Right ventricle myocardium superior (tissue), 1 donor: ENCODE results near the gene TNFSF12. TPM values are rescaled to one million over a fixed set of nuclear protein-coding genes. Genes with fewer than 3 reads are reported as not detected.

Experiments
- ATAC-seq: fragments of 200-7000 bp; cut with Tn5 transposase; one replicate; pipeline ENCODE4 v1.9.1; 2020; ENCODE audit warnings: mild to moderate bottlenecking; ENCODE audit not compliant: poor library complexity
- DNase-seq: peaks from one replicate; pipeline ENCODE4 v3.0.0-alpha.2; 2020
- intact Hi-C: fragments of 100-400 bp; cut with DNase I; formaldehyde crosslinking; loops from one replicate; pipeline ENCODE4 v1.11.2; 2022
- total RNA-seq: library from RNA; stranded (reverse); fragmentation: NEBNext Ultra II Directional; extraction: Animal tissue kit (Norgen Biotek cat#: 25700); gene quantifications from one replicate; pipeline ENCODE4 v1.2.1, GENCODE V29; 2021
- donor health status: DM: no; HTN: yes; CAD: no; lungs with severe emphysema.

Gene TNFSF12
- total RNA-seq, 1 donor from 2014 or later = 34.6 TPM

DNA sequence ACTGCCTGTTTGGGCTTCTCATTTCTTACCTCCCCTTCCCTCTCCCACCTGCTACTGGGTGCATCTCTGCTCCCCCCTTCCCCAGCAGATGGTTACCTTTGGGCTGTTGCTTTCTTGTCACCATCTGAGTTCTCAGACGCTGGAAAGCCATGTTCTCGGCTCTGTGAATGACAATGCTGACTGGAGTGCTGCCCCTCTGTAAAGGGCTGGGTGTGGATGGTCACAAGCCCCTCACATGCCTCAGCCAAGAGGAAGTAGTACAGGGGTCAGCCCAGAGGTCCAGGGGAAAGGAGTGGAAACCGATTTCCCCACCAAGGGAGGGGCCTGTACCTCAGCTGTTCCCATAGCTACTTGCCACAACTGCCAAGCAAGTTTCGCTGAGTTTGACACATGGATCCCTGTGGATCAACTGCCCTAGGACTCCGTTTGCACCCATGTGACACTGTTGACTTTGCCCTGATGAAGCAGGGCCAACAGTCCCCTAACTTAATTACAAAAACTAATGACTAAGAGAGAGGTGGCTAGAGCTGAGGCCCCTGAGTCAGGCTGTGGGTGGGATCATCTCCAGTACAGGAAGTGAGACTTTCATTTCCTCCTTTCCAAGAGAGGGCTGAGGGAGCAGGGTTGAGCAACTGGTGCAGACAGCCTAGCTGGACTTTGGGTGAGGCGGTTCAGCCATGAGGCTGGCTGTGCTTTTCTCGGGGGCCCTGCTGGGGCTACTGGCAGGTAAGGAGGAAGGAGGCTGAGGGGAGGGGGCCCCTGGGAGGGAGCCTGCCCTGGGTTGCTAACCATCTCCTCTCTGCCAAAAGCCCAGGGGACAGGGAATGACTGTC lies 30.4 kb downstream of the TNFSF12 start, which contains the start of gene CD68:
CD68 (plus strand) TSS at position 638 of the 833 bp plus-strand sequence; CDS start at position 678, 40 bp downstream.
- DNase-seq (peak; percentile 74), ATAC-seq (peak; percentile 35)
- intact Hi-C loops = no loop called here

DNA sequence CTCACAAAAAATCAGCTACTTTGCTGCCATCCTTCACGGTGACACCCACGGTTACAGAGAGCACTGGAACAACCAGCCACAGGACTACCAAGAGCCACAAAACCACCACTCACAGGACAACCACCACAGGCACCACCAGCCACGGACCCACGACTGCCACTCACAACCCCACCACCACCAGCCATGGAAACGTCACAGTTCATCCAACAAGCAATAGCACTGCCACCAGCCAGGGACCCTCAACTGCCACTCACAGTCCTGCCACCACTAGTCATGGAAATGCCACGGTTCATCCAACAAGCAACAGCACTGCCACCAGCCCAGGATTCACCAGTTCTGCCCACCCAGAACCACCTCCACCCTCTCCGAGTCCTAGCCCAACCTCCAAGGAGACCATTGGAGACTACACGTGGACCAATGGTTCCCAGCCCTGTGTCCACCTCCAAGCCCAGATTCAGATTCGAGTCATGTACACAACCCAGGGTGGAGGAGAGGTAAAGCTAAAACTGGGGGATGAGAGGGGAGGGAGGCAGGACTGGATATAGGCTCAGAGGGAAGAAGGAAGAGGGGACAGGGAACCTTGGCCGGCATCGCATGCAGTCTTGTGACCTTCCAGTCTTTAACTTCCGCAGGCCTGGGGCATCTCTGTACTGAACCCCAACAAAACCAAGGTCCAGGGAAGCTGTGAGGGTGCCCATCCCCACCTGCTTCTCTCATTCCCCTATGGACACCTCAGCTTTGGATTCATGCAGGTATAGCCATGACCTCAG lies 31.2 kb downstream of the TNFSF12 start:
- intact Hi-C loops = loop anchor here (5.0 kb wide), 1 partner anchor 138 kb away; no protein-coding TSS in a partner anchor
- DNase-seq = no peak
- ATAC-seq = no peak

DNA sequence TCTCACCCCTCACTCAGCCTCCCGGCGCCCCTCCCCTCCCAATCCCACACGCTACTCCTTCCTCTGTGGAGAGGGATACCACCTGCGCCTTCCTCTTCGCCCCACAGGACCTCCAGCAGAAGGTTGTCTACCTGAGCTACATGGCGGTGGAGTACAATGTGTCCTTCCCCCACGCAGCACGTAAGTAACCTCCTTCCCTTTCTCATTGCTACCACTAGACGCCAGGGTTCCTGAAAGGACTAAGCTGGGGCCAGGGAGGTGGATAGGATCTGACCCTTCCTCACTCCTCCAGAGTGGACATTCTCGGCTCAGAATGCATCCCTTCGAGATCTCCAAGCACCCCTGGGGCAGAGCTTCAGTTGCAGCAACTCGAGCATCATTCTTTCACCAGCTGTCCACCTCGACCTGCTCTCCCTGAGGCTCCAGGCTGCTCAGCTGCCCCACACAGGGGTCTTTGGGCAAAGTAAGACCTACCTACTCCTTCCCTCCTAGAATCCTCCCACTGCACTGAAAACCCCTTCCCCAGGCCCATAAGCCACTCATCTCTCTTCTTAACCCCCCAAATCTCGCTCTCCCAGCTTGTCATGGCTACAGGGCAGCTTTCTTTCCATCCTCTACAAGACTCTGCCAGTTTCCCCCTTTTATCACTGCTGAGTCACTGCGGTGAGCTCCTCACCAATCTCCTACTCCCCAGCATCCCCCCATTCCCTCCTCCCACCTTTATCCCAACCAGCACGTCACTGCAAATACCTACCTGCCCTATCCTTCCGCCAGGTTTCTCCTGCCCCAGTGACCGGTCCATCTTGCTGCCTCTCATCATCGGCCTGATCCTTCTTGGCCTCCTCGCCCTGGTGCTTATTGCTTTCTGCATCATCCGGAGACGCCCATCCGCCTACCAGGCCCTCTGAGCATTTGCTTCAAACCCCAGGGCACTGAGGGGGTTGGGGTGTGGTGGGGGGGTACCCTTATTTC lies 32.0 kb downstream of the TNFSF12 start:
- intact Hi-C loops = loop anchor here (5.0 kb wide), 1 partner anchor 139 kb away; no protein-coding TSS in a partner anchor
- no peak for DNase-seq
- ATAC-seq = no peak

DNA sequence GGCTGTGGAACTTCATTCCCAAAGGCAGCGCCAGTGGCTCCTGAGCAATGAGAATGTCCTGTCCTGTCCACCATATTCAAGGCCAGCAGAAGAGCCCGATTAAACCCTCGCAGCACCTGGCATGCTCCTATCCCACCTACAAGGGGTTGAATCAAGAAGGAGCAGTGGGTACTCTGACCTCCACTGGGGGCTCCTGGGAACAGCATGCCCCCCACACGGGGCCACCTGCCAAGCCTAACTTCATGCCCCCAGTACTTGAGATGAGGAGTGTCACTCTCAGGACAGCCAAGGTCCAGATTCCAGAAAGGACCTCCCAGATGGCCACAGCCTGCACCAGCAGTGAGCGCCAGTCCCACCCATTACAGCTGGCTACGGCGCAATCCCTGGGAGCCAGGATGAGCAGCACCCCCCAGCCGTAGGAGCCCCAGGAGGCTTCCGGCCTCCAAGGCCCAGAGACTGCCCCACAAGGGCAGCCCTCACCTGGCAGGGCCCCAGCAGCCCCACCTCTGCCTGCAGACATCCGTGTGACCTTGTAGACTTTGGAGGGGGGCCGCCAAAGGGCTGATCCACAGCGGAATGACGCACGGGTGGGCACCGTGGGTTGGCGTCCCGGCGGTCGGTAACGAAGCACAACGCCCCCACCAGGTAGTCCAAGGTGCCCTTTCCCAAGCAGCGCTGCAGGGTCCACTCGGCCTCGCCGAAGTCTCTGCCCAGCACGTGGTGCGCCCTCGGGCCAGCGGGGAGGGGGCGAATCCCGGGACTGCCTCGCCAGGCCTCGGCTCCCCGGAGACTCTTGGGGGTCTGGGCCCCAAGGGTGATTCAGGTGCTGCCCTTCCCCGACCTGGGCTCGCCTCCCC lies 33.8 kb downstream of the TNFSF12 start:
- intact Hi-C loops = loop anchor here (5.0 kb wide), 1 partner anchor 140 kb away; no protein-coding TSS in a partner anchor
- DNase-seq (no peak), ATAC-seq (no peak)

DNA sequence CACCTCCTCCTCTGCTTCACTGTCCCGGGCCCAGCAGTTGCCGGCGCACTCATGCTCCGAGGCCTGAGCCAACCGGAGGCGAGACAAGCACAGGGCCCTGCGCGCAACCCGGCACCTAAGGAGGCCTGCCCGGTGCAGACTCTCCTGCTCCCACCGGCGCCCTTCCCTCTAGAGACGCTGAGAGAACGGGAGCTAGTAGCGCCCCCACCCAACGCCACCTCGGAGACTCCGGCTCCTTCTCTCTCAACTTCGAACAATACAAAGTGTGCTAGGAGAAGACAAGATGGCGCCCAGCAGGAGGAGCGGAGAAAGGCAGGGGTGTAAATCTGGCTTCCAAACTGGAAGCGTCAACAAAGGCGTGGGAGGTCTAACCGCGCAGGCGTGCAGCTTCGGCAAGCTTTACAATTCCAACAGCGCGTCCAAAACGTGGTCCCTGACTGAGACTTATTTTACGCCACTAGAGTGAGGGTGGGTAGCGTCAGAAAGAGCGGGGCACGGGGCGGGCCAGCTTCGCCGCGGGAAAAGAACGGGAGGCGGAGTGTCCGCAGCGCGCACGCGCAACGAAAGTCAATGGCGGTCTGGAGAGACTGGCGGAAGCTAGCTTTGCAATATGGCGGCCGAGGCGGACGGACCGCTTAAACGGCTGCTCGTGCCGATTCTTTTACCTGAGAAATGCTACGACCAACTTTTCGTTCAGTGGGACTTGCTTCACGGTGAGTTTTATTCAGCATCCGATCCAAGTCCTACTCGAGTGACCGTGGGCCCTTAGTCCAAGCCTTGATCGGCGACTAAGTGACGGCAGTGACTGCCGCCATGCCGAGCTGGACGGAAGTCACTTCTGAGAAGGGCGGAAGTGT lies 34.6 kb downstream of the TNFSF12 start, which contains the start of gene MPDU1:
MPDU1 (plus strand) TSS at position 600 of the 857 bp plus-strand sequence; CDS start at position 611, 11 bp downstream.
- intact Hi-C loops = loop anchor here (5.0 kb wide), 1 partner anchor 141 kb away; no protein-coding TSS in a partner anchor
- peak; percentile 92 for ATAC-seq
- peak; percentile 98 for DNase-seq

GRCh38 chr17:7586673-7587419 lies 38.0 kb downstream of the TNFSF12 start:
- DNase-seq = no peak
- intact Hi-C loops = no loop called here
- ATAC-seq = no peak

GRCh38 chr17:7587420-7588151 lies 38.7 kb downstream of the TNFSF12 start:
- intact Hi-C loops = no loop called here
- no peak for DNase-seq

GRCh38 chr17:7588553-7589203 lies 39.8 kb downstream of the TNFSF12 start:
- intact Hi-C loops = no loop called here
- peak; percentile 7 for ATAC-seq
- DNase-seq = no peak

More at GRCh38 chr17:7587420-7588151, 38.7 kb downstream of the TNFSF12 start:
- ATAC-seq = no peak

GRCh38 chr17:7589204-7589868 lies 40.5 kb downstream of the TNFSF12 start:
- intact Hi-C loops = no loop called here
- peak; percentile 93 for DNase-seq
- ATAC-seq = peak; percentile 88

DNA sequence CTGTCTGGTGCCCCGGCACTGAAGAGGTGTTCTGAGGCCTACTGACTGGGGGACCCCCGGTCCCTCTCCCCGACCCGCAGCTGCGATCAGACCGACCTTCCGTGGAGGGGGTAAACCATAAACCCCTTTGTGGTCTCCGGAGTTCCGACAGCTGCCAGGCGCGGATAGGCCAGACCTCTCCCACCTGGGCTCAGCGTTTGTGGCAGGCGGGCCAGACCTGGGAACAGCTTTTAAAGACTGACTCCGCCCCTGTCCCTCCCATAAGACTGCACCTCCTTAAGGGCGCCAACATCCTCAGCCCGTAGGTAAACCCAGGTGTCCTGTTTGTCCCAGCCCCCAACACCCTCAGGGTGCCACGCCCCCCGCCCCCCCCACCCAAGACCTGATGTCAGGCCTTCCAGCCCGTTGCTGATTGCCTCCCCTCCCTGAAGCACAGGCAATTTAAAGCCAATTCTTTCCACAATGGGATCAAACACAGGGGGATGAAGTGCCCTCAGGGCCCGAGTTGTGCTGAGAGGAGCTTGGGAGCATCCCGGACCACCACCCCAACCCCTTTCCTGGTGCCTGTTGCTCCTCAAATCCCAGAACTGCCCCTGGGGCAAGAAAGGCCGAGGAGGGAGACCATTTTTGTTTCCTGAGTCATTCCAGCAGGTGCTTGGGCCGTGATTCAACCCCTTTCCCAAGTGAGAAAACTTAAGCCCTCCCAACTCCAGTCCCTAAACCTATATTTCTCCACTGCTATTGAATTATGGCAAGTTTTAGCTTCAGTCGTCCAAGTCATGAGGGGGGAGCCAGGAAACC lies 41.2 kb downstream of the TNFSF12 start, which contains the start of gene SOX15:
SOX15 (minus strand) TSS at position 204 of the 801 bp plus-strand sequence. CDS start 418 bp downstream, outside the sequence.
- DNase-seq (no peak), ATAC-seq (peak; percentile 5)
- intact Hi-C loops = no loop called here

- DNase-seq = no peak
- intact Hi-C loops = no loop called here
- ATAC-seq = no peak
Measured at GRCh38 chr17:7590743-7591142, 41.9 kb downstream of the TNFSF12 start.

- intact Hi-C loops = no loop called here
- DNase-seq = no peak
- no peak for ATAC-seq
Measured at GRCh38 chr17:7591596-7591995, 42.7 kb downstream of the TNFSF12 start.

DNA sequence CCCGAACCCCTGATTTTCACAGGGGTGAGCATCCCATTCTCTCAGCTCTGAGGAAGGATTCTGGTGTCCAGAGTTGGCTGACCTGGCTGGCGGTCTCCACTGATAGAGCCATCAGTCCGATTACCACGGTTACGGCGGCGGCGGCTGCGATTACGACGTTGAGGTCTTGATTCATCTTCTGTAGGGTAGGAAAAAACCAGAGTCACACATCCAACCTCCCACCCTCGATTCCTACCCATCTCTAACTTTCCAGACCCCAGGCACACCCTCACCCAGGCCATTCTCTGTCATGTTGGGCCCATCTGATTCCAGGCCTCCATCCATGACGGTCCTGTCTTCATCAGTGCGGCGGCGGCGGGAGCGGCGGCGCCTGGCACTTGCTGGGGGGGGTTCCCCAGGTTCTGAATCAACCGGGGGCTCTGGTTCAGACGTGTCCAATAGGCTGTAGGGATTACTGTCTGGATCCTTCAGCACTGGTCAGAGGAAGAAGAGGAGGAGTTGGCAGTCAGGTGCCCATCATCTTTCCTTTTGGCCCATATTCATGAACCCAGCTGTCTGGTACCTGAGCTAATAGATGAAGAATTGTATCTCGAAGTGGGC lies 43.7 kb downstream of the TNFSF12 start:
- intact Hi-C loops = no loop called here
- ATAC-seq = no peak

More for the DNA sequence above, 43.7 kb downstream of the TNFSF12 start:
- no peak for DNase-seq
